Measurements from ENCODE around the gene CARNS1.

GRCh38 chr11:67451658-67451976 lies 36.1 kb downstream of the CARNS1 start:
- TF ChIP-seq CTCF (IDR thresholded peaks at IDR 0.05): no peak
- no peak for TF ChIP-seq POLR2A (IDR thresholded peaks at IDR 0.05)
- no peak for TF ChIP-seq EP300 (IDR thresholded peaks at IDR 0.05)
